SH-SY5Y (cell line): ENCODE measurements around the gene NEUROD2.

Experiments
- GATA2 ChIP-seq: IDR thresholded peaks from 2 replicates; pipeline ENCODE4 v1.6.1; 2011; ENCODE audit warnings: mild to moderate bottlenecking, low read depth, low read length
- GATA3 ChIP-seq: IDR thresholded peaks from 2 replicates; pipeline ENCODE4 v1.6.1; 2011; ENCODE audit warnings: low read depth, mild to moderate bottlenecking, low read length, moderate library complexity

The NEUROD2 gene

GRCh38 chr17:39598047-39598481 is 9.7 kb downstream of the NEUROD2 start:
- TF ChIP-seq GATA2 (no peak), GATA3 (no peak)

GRCh38 chr17:39597372-39598046 is 10.2 kb downstream of the NEUROD2 start:
- TF ChIP-seq GATA2: no peak
- no peak for TF ChIP-seq GATA3

DNA sequence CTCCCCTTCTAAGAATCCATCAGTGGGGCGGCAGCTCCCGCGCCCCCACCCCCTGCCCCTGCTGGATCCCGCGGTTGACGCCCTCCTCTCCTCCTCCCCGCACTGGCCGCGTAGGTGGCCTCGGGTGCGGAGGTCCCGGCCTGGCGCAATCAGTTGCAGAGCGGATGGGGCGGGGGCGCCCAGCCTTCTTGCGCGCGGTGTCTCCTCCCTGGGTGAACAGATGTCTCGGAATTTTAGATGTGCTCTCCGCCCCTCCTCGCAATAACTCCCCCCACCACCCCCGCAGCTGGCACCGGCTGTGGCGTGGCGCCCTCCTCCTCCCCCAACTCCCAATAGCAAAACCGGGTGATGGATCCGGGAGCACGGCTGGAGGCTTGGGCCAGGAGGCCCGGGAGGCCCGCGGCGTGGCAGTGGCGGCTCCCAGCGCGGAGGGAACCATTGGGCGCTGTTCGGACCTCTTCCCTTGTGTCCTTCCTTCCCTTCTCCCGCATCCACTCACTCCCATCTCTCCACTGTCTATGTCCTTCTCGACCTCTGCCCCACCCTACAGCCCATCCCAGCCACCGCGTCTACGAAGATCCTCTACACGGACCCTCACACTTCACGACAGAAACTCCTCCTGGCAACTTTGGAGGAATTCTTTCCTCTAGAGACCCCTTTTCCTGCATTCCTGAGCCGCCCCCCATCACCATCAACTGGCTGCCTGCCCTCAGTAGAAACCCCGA is 11.0 kb downstream of the NEUROD2 start:
- TF ChIP-seq GATA3 (no peak), GATA2 (no peak)

- TF ChIP-seq GATA3: no peak
- TF ChIP-seq GATA2: no peak
Observed at GRCh38 chr17:39595928-39596510, 11.7 kb downstream of the NEUROD2 start.

DNA sequence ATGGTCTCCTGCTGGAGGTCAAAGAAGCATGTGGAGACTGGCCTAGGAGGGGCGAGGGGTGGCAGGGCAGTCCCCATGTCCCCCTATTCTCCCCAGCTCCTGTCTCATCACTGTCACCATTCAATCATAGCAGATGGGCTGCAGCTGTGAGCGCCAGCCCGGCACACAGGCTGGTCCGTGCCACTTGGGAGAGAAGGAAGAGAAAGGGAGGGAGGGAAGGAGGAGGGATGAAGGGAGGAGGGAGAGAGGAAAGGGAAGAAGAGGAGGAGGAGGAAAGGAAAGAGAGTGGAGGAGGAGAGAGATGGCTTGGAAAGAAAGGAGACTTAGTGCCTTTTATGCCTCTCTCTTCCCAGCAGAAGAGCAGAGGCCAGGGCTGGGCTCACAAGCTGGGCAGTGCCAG is 12.4 kb downstream of the NEUROD2 start:
- TF ChIP-seq GATA2: no peak
- TF ChIP-seq GATA3: no peak

DNA sequence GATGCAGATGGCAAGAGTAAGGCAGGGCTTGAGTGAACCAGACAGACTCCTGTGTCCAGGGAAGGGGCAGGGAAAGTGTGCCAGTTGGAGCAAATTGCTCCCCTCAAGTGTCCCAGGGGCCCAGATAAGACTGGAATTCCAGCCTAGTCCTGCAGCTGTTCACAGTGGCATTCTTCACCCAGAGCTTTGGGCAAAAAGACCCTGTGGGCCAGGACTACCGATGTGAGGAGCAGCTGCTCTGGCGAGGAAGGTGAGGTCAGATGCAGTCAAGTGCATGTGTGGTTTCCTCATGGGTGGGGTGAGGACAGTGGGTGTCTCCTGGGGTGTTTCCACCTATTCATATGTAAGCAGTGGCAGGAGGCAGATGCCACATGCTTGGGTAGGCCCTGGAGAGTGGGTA is 14.3 kb downstream of the NEUROD2 start:
- no peak for TF ChIP-seq GATA3
- TF ChIP-seq GATA2: no peak

- TF ChIP-seq GATA3: no peak
Observed at GRCh38 chr17:39591958-39592954, 15.5 kb downstream of the NEUROD2 start.

GRCh38 chr17:39582658-39583057 is 25.1 kb downstream of the NEUROD2 start:
- TF ChIP-seq GATA2: no peak
- TF ChIP-seq GATA3: no peak

DNA sequence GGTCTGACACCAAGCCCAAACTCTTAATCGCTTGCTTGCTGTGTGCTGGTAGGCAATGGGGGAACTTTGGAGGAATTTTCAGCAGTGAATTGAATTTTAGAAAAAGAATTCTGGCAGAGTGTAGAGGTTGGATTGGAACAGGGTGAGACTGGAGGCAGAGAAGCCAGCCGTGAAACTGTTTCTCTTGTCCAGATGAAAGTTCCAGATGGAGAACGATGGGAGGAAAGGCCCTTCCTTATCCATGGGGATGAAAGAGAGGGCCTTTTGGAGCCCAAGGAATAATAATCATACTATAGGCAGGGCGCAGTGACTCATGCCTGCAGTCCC is 26.0 kb downstream of the NEUROD2 start:
- TF ChIP-seq GATA2 (no peak), GATA3 (no peak)

DNA sequence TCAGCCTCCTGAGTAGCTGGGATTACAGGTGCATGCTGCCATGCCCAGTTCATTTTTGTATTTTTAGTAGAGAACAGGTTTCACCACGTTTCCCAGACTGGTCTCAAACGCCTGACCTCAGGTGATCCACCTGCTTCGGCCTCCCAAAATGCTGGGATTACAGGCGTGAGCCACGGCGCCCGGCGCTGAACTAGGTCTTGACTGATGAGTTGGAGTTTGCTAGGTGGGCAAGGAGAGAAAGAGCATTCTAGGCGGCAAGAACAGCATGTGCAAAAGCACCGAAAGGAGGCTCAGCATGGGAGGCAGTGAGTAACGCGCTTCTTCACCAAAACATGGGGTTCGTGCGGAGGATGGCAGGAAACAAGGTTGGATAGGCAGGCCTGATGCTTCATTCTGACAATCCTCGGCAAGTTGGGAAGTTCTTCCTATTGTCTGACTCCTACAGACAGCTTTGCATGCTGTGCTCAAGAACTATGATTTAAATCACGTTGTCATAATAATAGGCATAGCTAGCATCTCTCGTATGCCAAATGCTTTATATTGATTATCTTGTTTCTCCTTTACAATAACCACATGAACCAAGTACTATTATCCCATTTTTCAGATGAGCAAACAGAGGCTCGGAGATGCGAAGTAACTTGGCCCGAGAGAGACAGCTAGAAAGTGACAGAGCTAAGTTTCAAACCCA is 26.5 kb downstream of the NEUROD2 start:
- no peak for TF ChIP-seq GATA3
- TF ChIP-seq GATA2: no peak

DNA sequence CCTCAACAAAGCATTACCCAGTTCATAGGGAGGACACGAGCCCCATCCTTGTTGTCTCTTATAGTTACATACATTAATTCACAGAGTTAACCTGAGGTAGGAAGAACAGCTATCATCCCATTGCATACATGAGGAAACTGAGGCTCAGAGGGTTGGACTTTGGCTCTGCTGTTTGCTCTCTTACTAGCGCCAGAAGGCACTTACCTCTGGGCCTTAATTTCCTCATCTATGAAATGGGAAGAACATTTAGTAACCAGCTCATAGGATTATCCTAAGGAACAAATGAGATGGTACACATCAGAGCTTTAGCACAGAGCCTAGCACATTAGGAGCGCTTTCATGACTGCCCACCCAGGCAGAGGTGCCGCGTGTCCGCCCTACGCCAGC is 27.6 kb downstream of the NEUROD2 start:
- TF ChIP-seq GATA3 (no peak), GATA2 (no peak)

DNA sequence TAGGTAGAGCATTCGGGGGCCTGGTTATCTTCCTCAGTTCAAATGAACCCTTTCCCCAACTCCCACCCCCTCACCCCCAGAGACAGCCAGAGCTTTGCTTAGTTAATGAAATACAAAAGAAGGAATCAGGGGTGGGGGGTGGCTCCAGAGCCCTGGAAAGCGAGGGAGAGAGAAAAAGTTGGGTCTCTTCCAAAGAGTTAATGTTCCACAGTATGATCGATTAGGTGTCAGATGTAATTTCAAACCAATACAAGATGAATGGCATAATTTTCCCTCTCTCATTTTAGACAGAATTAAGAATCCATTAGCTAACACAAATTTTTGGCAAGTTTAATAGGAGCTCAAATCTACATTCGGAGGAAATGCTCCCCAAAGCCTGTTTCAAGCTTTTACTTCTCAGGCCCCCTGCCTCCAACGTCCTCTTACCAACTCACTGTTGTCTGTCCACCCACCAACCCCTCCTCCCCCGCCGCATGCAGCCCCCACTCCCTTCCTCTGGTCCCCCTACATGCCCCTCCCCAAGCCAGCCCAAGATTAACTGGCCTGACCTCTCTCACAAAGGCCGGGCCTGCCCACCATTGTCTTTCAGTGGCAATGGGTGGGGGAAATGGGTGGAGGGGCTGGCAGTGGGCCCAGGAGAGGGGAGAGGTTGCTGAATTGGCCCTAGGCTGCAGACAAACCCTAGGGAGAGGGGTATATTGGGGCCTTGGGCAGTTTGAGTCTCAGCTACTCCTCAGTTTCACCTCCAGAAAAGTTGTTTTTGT is 28.2 kb downstream of the NEUROD2 start:
- TF ChIP-seq GATA3: no peak
- TF ChIP-seq GATA2: no peak

DNA sequence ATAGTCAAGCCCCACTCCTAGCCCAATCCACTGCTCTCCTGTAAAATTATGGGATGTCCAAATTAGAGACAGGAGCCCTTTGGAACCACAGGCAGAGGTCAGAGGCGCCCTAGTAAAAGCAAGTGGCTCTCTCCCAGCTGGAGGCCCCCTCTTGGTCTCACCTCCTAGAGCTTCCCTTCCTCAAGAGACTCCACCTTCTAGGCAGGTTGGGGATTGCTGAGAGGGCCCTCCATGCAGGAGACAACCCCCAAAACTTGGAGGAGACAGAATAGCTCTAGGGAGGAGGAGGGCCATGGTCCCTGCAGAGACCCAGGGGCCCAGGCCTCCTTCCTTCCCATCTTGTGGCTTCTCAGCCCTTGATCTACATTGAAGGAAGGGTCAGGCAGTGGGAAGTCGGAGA is 29.4 kb downstream of the NEUROD2 start:
- TF ChIP-seq GATA3 (no peak), GATA2 (no peak)

DNA sequence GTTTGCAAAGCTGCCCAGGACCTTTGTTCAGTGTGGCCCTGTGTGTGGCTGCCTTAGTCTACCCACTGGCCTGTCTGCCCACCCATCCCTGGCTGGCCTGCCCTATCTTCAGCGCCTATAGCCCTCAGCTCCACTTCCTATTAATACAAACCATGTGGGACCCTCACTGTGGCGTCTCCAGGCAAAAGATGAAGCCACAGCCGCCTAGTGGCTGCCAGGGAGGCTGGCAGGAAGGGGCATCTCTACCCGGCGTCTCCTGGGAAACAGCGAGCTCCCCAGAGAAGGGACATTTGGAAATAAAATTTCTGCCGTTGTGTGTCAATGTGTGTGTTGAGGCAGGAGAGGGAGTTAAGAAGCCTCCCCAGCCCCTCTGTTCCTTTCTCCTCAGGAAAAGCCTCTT is 31.5 kb downstream of the NEUROD2 start:
- no peak for TF ChIP-seq GATA2
- no peak for TF ChIP-seq GATA3
